Measurements from ENCODE around the gene CNTN5. TPM values are rescaled to one million over a fixed set of nuclear protein-coding genes. Genes with fewer than 3 reads are reported as not detected.

CNTN5 gene
- total and polyA plus RNA-seq, 10 of the 15 experiments (the other 5 are each of a cell fraction or from before 2014, with no cell fraction given), result 0.01 TPM; not detected in 9

DNA sequence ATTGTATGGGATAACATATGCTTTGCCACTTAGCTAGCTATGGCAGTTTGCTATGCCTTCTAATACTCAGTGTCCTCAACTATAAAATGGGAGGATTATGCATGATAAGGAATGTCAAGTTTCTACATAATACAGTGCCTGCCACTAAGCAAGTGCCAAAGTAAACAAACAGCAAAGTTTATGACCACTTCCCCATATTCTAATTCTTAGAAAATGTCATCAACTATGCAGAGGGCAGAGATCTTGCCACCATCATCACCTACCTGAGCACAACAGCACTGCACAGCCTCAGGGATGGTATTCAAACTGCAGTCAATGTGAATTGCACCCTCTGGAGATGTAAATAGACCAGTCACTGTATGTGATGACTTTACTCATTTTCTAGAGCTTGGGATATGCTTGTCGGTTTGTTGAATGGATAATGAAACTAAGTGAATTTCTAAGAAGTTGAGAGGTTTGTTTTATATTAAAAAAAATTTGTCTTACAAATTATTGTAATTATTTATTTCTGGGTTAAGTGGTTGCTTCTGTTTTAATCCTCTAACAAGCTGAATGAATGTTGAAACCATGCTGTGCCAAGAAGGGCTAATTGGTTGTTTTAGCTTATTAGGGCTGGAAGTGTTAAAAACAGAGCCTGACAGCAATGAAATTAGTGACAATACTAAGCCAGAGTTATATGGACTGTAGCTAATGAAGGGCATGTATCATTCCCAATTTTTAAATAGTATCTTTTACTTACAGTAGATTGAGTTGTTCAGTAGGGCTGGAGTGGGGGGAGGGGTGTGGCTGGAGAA lies 398.4 kb downstream of the CNTN5 start:
- FAIRE-seq, result no peak
- intact Hi-C loops (cut with micrococcal nuclease; ENCODE audit: unreplicated experiment), result no loop called here
- H3K4me2 ChIP-seq (ENCODE audit: control insufficient read depth, insufficient read depth), result no peak overlapping the region

DNA sequence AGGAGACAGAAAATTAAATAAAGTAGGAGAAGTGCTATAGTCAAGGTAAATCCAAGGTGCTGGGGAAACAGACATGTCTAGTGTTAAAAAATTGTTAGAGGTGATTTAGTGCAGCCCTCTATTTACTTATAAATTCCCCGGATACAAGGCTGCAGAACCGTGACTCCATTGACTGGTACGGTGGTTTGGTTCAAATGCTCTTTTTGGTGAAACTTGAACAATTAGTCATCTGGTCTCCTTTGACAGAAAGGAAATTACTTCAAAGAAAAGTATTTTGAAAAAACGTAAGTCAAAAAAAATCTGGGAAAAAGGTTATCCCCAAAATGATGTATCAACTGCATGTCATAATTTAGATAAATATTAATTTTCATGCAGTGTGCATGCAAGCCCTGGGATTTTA lies 399.2 kb downstream of the CNTN5 start:
- RAD21 ChIA-PET (ENCODE audit: unreplicated experiment), result no interaction called here
- no peak for FAIRE-seq
- ATAC-seq, result no peak
- Histone ChIP-seq H3K79me2 (ENCODE audit: control insufficient read depth, insufficient read depth, low read length) (no peaks in the 10 kb centered on the region), H3K27ac (ENCODE audit: control insufficient read depth, insufficient read depth) (no peak overlapping the region), H3K4me1 (ENCODE audit: control insufficient read depth, insufficient read depth, low read length) (no peaks in the 10 kb centered on the region), H3K36me3 (ENCODE audit: control insufficient read depth in 2 of 2, insufficient read depth in 2 of 2, low read length in 1 of 2) (no peaks in the 10 kb centered on the region), H4K20me1 (ENCODE audit: control insufficient read depth, insufficient read depth) (no peaks in the 10 kb centered on the region), H3K9ac (ENCODE audit: control insufficient read depth, insufficient read depth, low read length) (no peak overlapping the region), H3K4me2 (ENCODE audit: control insufficient read depth, insufficient read depth) (no peak overlapping the region), H3K27me3 (replicated peaks in 1 of 2; ENCODE audit: control insufficient read depth in 2 of 2, insufficient read depth in 2 of 2, low read length in 1 of 2) (no peaks in the 10 kb centered on the region), H3K4me3 (no peak overlapping the region), H3K9me3 (replicated peaks; ENCODE audit: control insufficient read depth, insufficient read depth, low read length) (no peaks in the 10 kb centered on the region), H2AFZ (ENCODE audit: control insufficient read depth, low read depth, low read length) (no peak overlapping the region)
- WGBS (ENCODE audit: insufficient coverage, insufficient replicate concordance, low lambda C conversion rate, missing lambda C conversion rate), result 26% methylated on average over 4 of the region's 4 CpGs
- BruUV-seq (replicated peaks), result no TSS peak
- DNase-seq (ENCODE audit: low read depth, low spot score), result no peak
- intact Hi-C loops (cut with micrococcal nuclease; ENCODE audit: unreplicated experiment) (no loop called here), in situ Hi-C loops (cut with MboI) (no loop called here)
- POLR2A ChIA-PET, result no interaction called here
- CTCF ChIA-PET, result interaction anchor here (0.6 kb wide), 1 partner anchor 139 kb away, joined by 3 read pairs; no protein-coding TSS in a partner anchor
- SMC1A ChIA-PET (ENCODE audit: uncharacterized antibody, unreplicated experiment), result no interaction called here
- TF ChIP-seq, protein P1, sequence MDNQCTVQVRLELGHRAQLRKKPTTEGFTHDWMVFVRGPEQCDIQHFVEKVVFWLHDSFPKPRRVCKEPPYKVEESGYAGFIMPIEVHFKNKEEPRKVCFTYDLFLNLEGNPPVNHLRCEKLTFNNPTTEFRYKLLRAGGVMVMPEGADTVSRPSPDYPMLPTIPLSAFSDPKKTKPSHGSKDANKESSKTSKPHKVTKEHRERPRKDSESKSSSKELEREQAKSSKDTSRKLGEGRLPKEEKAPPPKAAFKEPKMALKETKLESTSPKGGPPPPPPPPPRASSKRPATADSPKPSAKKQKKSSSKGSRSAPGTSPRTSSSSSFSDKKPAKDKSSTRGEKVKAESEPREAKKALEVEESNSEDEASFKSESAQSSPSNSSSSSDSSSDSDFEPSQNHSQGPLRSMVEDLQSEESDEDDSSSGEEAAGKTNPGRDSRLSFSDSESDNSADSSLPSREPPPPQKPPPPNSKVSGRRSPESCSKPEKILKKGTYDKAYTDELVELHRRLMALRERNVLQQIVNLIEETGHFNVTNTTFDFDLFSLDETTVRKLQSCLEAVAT (IDR thresholded peaks at IDR 0.05), result no peak
- TF ChIP-seq ASH2L (IDR thresholded peaks at IDR 0.05; ENCODE audit: borderline replicate concordance, low read depth), result no peak
- no peak for TF ChIP-seq PAX5 (IDR thresholded peaks at IDR 0.05; ENCODE audit: borderline replicate concordance, low read depth, low read length)
- no peak for TF ChIP-seq NFXL1 (IDR thresholded peaks at IDR 0.05; ENCODE audit: borderline replicate concordance)
- TF ChIP-seq POLR2AphosphoS5 (IDR thresholded peaks at IDR 0.05; ENCODE audit: low read length), result no peak
- TF ChIP-seq TARDBP (IDR thresholded peaks at IDR 0.05; ENCODE audit: borderline replicate concordance), result no peak
- no peak for TF ChIP-seq HDGF (IDR thresholded peaks at IDR 0.05)
- TF ChIP-seq RCOR1 (conservative IDR thresholded peaks at IDR 0.05; ENCODE audit: low read depth, low read length), result no peak

More for the DNA sequence above, 398.4 kb downstream of the CNTN5 start:
- POLR2A ChIA-PET, result no interaction called here
- Histone ChIP-seq H3K36me3 (ENCODE audit: control insufficient read depth in 2 of 2, insufficient read depth in 2 of 2, low read length in 1 of 2) (no peaks in the 10 kb centered on the region), H3K27me3 (replicated peaks in 1 of 2; ENCODE audit: control insufficient read depth in 2 of 2, insufficient read depth in 2 of 2, low read length in 1 of 2) (no peaks in the 10 kb centered on the region), H3K27ac (ENCODE audit: control insufficient read depth, insufficient read depth) (no peak overlapping the region), H3K79me2 (ENCODE audit: control insufficient read depth, insufficient read depth, low read length) (no peaks in the 10 kb centered on the region), H2AFZ (ENCODE audit: control insufficient read depth, low read depth, low read length) (no peak overlapping the region), H3K4me3 (no peak overlapping the region), H3K9me3 (replicated peaks; ENCODE audit: control insufficient read depth, insufficient read depth, low read length) (no peaks in the 10 kb centered on the region), H3K4me1 (ENCODE audit: control insufficient read depth, insufficient read depth, low read length) (no peaks in the 10 kb centered on the region), H4K20me1 (ENCODE audit: control insufficient read depth, insufficient read depth) (no peaks in the 10 kb centered on the region), H3K9ac (ENCODE audit: control insufficient read depth, insufficient read depth, low read length) (no peak overlapping the region)
- WGBS (ENCODE audit: insufficient coverage, insufficient replicate concordance, low lambda C conversion rate, missing lambda C conversion rate), result 27% methylated on average over 1 of the region's 1 CpG
- RAD21 ChIA-PET (ENCODE audit: unreplicated experiment), result no interaction called here
- ATAC-seq (no peak), DNase-seq (ENCODE audit: low read depth, low spot score) (no peak)
- SMC1A ChIA-PET (ENCODE audit: uncharacterized antibody, unreplicated experiment), result no interaction called here
- in situ Hi-C loops (cut with MboI), result no loop called here
- CTCF ChIA-PET, result interaction anchor here (0.8 kb wide), 1 partner anchor 269 kb away, joined by 3 read pairs; no protein-coding TSS in a partner anchor
- TF ChIP-seq NR2F1 (conservative IDR thresholded peaks at IDR 0.05) (no peak), KAT2A (conservative IDR thresholded peaks at IDR 0.05; ENCODE audit: control insufficient read depth, low read depth, low read length) (no peak), CBX3 (IDR thresholded peaks at IDR 0.05; ENCODE audit: borderline replicate concordance, low read depth) (no peak), BRCA1 (IDR thresholded peaks at IDR 0.05; ENCODE audit: low read depth, low read length) (no peak)
- TF ChIP-seq, protein P2, sequence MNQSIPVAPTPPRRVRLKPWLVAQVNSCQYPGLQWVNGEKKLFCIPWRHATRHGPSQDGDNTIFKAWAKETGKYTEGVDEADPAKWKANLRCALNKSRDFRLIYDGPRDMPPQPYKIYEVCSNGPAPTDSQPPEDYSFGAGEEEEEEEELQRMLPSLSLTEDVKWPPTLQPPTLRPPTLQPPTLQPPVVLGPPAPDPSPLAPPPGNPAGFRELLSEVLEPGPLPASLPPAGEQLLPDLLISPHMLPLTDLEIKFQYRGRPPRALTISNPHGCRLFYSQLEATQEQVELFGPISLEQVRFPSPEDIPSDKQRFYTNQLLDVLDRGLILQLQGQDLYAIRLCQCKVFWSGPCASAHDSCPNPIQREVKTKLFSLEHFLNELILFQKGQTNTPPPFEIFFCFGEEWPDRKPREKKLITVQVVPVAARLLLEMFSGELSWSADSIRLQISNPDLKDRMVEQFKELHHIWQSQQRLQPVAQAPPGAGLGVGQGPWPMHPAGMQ (IDR thresholded peaks at IDR 0.05; ENCODE audit: borderline replicate concordance), result no peak
- BruUV-seq (replicated peaks), result no TSS peak
